HG02852 (cell line): ENCODE results near the gene LYRM4.

Experiments used
- ATAC-seq: cut with Tn5 transposase; IDR thresholded peaks from one replicate; pipeline ENCODE4 v1.9.1; 2021; ENCODE audit warnings: mild to moderate bottlenecking, moderate library complexity; ENCODE audit not compliant: unreplicated experiment

The LYRM4 gene

GRCh38 chr6:5247201-5247600, 13.5 kb downstream of the LYRM4 start:
- ATAC-seq = no peak

- no peak for ATAC-seq
These were observed 14.3 kb downstream of the LYRM4 start for GRCh38 chr6:5246141-5247097.

- ATAC-seq = no peak
These were observed 17.7 kb downstream of the LYRM4 start for GRCh38 chr6:5243069-5243468.

- ATAC-seq = no peak
These were observed 19.5 kb downstream of the LYRM4 start for GRCh38 chr6:5241252-5241651.

GRCh38 chr6:5238336-5238735, 22.4 kb downstream of the LYRM4 start:
- ATAC-seq = no peak

GRCh38 chr6:5237805-5238204, 22.9 kb downstream of the LYRM4 start:
- no peak for ATAC-seq

- ATAC-seq = no peak
These were observed 24.9 kb downstream of the LYRM4 start for GRCh38 chr6:5235830-5236229.

GRCh38 chr6:5234874-5235273, 25.9 kb downstream of the LYRM4 start:
- ATAC-seq = no peak

GRCh38 chr6:5231289-5231688, 29.5 kb downstream of the LYRM4 start:
- no peak for ATAC-seq

- no peak for ATAC-seq
These were observed 30.7 kb downstream of the LYRM4 start for GRCh38 chr6:5230081-5230480.

GRCh38 chr6:5229356-5229755, 31.4 kb downstream of the LYRM4 start:
- no peak for ATAC-seq

- no peak for ATAC-seq
These were observed 37.4 kb downstream of the LYRM4 start for GRCh38 chr6:5223309-5223708.

- no peak for ATAC-seq
These were observed 40.3 kb downstream of the LYRM4 start for GRCh38 chr6:5220443-5220842.

GRCh38 chr6:5219011-5219691, 41.6 kb downstream of the LYRM4 start:
- no peak for ATAC-seq

- ATAC-seq = no peak
These were observed 43.4 kb downstream of the LYRM4 start for GRCh38 chr6:5217356-5217755.

GRCh38 chr6:5215799-5216198, 45.0 kb downstream of the LYRM4 start:
- ATAC-seq = no peak

GRCh38 chr6:5215159-5215558, 45.6 kb downstream of the LYRM4 start:
- no peak for ATAC-seq

- no peak for ATAC-seq
These were observed 46.1 kb downstream of the LYRM4 start for GRCh38 chr6:5214570-5215052.

- no peak for ATAC-seq
These were observed 46.9 kb downstream of the LYRM4 start for GRCh38 chr6:5213836-5214235.

- no peak for ATAC-seq
These were observed 49.3 kb downstream of the LYRM4 start for GRCh38 chr6:5211492-5211891.

- ATAC-seq = no peak
These were observed 52.2 kb downstream of the LYRM4 start for GRCh38 chr6:5208471-5208971.

- ATAC-seq = no peak
These were observed 52.7 kb downstream of the LYRM4 start for GRCh38 chr6:5208057-5208456.
